ENCODE measurements around the gene SDHB.

GRCh38 chr1:17068789-17069188 is 15.0 kb upstream of the SDHB start:
- TF ChIP-seq CTCF (IDR thresholded peaks at IDR 0.05; ENCODE audit: low read length) (no peak), EZH2 (IDR thresholded peaks at IDR 0.05; ENCODE audit: borderline replicate concordance, low read length) (no peak)
